H1 (cell line): ENCODE measurements around the gene GALNT12. TPM values are rescaled to one million over a fixed set of nuclear protein-coding genes. Genes with fewer than 3 reads are reported as not detected.

Experiments used
- polyA plus RNA-seq, 7 experiments: library from polyadenylated mRNA; depleted of rRNA in 3 of 7; stranded (reverse) in 5 of 7; unstranded in 2 of 7; fragments of >200 nt in 5 of 7; fragments of 200-250 nt in 2 of 7; gene quantifications; 1 replicate in 5 of 7; 2 replicates in 1 of 7; 4 replicates in 1 of 7; pipeline versions ENCODE4 v1.2.1 to v1.2.3, GENCODE V29; 2011 to 2013; ENCODE audit warnings: missing spikeins in 2 of 7, mixed read lengths in 2 of 7
- total RNA-seq: library from RNA; stranded (reverse); fragmentation: NEBNext Ultra II Directional; extraction: Animal tissue kit (Norgen Biotek cat#: 25700); gene quantifications from 2 replicates; pipeline ENCODE4 v1.2.1, GENCODE V29; 2021
- TF ChIP-seq, protein P1 (sequence below), 3 experiments: IDR thresholded peaks; 1 replicate in 2 of 3; 2 replicates in 1 of 3; pipeline versions ENCODE4 v1.5.1 to v1.6.1; 2011; ENCODE audit warnings: low read length in 3 of 3, mild to moderate bottlenecking in 3 of 3, inconsistent platforms in 2 of 3, low read depth in 1 of 3, moderate library complexity in 1 of 3; ENCODE audit not compliant: insufficient read depth in 1 of 3; ENCODE audit errors: control extremely low read depth in 1 of 3

Gene GALNT12
- total and polyA plus RNA-seq, 2 of the 8 experiments (the other 6 are each of a cell fraction or from before 2014, with no cell fraction given), result 16.2 to 19.6 TPM

DNA sequence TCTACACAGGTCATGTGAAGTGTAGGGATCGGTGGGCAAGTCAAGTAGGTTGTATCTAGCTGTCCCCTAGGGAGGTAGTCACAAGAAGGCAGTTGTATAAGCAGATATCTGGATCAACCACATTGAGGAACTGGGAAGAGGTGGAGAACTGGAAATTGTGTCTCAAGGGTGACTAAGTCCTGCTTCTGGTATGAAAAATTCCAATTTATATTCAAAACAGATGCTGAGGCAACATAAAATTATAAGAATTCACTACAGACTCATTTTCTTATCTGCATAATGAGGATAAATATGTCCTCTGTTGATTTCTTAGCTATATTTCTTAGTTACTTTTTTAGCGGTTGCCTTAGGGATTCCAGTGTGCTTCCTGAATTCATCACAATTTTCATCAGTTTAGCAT, 46.8 kb downstream of the GALNT12 start (continued):
- TF ChIP-seq, protein P1, sequence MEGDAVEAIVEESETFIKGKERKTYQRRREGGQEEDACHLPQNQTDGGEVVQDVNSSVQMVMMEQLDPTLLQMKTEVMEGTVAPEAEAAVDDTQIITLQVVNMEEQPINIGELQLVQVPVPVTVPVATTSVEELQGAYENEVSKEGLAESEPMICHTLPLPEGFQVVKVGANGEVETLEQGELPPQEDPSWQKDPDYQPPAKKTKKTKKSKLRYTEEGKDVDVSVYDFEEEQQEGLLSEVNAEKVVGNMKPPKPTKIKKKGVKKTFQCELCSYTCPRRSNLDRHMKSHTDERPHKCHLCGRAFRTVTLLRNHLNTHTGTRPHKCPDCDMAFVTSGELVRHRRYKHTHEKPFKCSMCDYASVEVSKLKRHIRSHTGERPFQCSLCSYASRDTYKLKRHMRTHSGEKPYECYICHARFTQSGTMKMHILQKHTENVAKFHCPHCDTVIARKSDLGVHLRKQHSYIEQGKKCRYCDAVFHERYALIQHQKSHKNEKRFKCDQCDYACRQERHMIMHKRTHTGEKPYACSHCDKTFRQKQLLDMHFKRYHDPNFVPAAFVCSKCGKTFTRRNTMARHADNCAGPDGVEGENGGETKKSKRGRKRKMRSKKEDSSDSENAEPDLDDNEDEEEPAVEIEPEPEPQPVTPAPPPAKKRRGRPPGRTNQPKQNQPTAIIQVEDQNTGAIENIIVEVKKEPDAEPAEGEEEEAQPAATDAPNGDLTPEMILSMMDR (IDR thresholded peaks at IDR 0.05; ENCODE audit: control extremely low read depth in 1 of 3, insufficient read depth in 1 of 3, low read depth in 1 of 3, low read length in 3 of 3), result no peak
- TF ChIP-seq, all 59 proteins: peak for 0
